ENCODE data around the gene HIVEP1.

- no peak for TF ChIP-seq CREB5 (CRISPR knock-in tag; IDR thresholded peaks at IDR 0.05; ENCODE audit: low read depth)
- no peak for TF ChIP-seq ZFP30 (CRISPR knock-in tag; IDR thresholded peaks at IDR 0.05)
- TF ChIP-seq TOX (CRISPR knock-in tag; IDR thresholded peaks at IDR 0.05; ENCODE audit: borderline replicate concordance), result no peak
- TF ChIP-seq ZC3H10 (CRISPR knock-in tag; IDR thresholded peaks at IDR 0.05), result no peak
- TF ChIP-seq RARB (CRISPR knock-in tag; IDR thresholded peaks at IDR 0.05), result no peak
- no peak for TF ChIP-seq ZFP3 (CRISPR knock-in tag; IDR thresholded peaks at IDR 0.05)
- TF ChIP-seq, protein P1, sequence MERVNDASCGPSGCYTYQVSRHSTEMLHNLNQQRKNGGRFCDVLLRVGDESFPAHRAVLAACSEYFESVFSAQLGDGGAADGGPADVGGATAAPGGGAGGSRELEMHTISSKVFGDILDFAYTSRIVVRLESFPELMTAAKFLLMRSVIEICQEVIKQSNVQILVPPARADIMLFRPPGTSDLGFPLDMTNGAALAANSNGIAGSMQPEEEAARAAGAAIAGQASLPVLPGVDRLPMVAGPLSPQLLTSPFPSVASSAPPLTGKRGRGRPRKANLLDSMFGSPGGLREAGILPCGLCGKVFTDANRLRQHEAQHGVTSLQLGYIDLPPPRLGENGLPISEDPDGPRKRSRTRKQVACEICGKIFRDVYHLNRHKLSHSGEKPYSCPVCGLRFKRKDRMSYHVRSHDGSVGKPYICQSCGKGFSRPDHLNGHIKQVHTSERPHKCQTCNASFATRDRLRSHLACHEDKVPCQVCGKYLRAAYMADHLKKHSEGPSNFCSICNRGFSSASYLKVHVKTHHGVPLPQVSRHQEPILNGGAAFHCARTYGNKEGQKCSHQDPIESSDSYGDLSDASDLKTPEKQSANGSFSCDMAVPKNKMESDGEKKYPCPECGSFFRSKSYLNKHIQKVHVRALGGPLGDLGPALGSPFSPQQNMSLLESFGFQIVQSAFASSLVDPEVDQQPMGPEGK (CRISPR knock-in tag; IDR thresholded peaks at IDR 0.05; ENCODE audit: borderline replicate concordance), result no peak
- no peak for TF ChIP-seq ISL1 (CRISPR knock-in tag; IDR thresholded peaks at IDR 0.05)
- no peak for TF ChIP-seq ZNF565 (CRISPR knock-in tag; conservative IDR thresholded peaks at IDR 0.05; ENCODE audit: low read depth)
- TF ChIP-seq BACH2 (CRISPR knock-in tag; IDR thresholded peaks at IDR 0.05; ENCODE audit: borderline replicate concordance), result no peak
- TF ChIP-seq ZNF8 (CRISPR knock-in tag; IDR thresholded peaks at IDR 0.05), result no peak
- TF ChIP-seq, protein P2, sequence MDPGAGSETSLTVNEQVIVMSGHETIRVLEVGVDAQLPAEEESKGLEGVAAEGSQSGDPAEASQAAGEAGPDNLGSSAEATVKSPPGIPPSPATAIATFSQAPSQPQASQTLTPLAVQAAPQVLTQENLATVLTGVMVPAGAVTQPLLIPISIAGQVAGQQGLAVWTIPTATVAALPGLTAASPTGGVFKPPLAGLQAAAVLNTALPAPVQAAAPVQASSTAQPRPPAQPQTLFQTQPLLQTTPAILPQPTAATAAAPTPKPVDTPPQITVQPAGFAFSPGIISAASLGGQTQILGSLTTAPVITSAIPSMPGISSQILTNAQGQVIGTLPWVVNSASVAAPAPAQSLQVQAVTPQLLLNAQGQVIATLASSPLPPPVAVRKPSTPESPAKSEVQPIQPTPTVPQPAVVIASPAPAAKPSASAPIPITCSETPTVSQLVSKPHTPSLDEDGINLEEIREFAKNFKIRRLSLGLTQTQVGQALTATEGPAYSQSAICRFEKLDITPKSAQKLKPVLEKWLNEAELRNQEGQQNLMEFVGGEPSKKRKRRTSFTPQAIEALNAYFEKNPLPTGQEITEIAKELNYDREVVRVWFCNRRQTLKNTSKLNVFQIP (CRISPR knock-in tag; IDR thresholded peaks at IDR 0.05; ENCODE audit: borderline replicate concordance, low read depth), result no peak
Measured at GRCh38 chr6:12163744-12164507, 151.8 kb downstream of the HIVEP1 start.
